ENCODE data around the gene TNFRSF8.

The TNFRSF8 gene

GRCh38 chr1:12178511-12178910 is 115.4 kb downstream of the TNFRSF8 start:
- no peak for DNase-seq

- DNase-seq, result no peak
Measured at GRCh38 chr1:12179111-12179519, 116.0 kb downstream of the TNFRSF8 start.

GRCh38 chr1:12179676-12180075 is 116.6 kb downstream of the TNFRSF8 start:
- no peak for DNase-seq

GRCh38 chr1:12180315-12180714 is 117.2 kb downstream of the TNFRSF8 start:
- DNase-seq, result no peak

- no peak for DNase-seq
Measured at GRCh38 chr1:12180903-12181302, 117.8 kb downstream of the TNFRSF8 start.

- DNase-seq, result no peak
Measured at GRCh38 chr1:12181568-12181967, 118.5 kb downstream of the TNFRSF8 start.

- no peak for DNase-seq
Measured at GRCh38 chr1:12182410-12182984, 119.4 kb downstream of the TNFRSF8 start.

GRCh38 chr1:12183095-12183794 is 120.1 kb downstream of the TNFRSF8 start:
- no peak for DNase-seq

GRCh38 chr1:12184008-12184681 is 121.0 kb downstream of the TNFRSF8 start:
- no peak for DNase-seq

- no peak for DNase-seq
Measured at GRCh38 chr1:12185036-12185917, 122.2 kb downstream of the TNFRSF8 start.

GRCh38 chr1:12185918-12186678 is 123.0 kb downstream of the TNFRSF8 start:
- DNase-seq, result no peak

- no peak for DNase-seq
Measured at GRCh38 chr1:12186679-12186985, 123.5 kb downstream of the TNFRSF8 start.

GRCh38 chr1:12188115-12188514 is 125.0 kb downstream of the TNFRSF8 start:
- no peak for DNase-seq

GRCh38 chr1:12188657-12189327 is 125.7 kb downstream of the TNFRSF8 start:
- no peak for DNase-seq

GRCh38 chr1:12189328-12189682 is 126.2 kb downstream of the TNFRSF8 start:
- DNase-seq, result no peak

- DNase-seq, result no peak
Measured at GRCh38 chr1:12191242-12192032, 128.3 kb downstream of the TNFRSF8 start.
